HG03575 (cell line): Measurements from ENCODE around the gene FKBP14.

ENCODE experiments used
- ATAC-seq: cut with Tn5 transposase; IDR thresholded peaks from one replicate; pipeline ENCODE4 v1.9.1; 2021; ENCODE audit not compliant: unreplicated experiment, insufficient number of reproducible peaks, low FRiP score; ENCODE audit errors: extremely low read depth

Gene FKBP14

DNA sequence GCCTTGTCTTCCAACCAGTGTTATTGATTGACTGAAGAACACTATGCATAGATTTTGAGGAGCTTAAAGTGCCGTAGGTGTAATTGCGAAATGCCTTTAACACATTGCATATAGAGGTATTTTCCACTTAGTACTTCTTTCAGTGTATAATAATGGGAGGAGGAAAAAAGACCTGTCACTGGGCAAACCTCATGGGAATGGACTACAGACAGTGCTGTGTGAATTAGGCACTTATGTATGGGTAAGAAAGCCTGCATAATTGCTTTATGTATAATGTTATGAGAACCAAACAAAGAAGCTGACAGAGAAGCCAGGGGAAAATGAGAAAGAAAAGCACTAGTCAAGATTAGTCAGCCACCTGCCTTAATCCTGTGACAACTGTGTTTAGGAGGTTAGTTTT lies 24.5 kb downstream of the FKBP14 start:
- no peak for ATAC-seq

DNA sequence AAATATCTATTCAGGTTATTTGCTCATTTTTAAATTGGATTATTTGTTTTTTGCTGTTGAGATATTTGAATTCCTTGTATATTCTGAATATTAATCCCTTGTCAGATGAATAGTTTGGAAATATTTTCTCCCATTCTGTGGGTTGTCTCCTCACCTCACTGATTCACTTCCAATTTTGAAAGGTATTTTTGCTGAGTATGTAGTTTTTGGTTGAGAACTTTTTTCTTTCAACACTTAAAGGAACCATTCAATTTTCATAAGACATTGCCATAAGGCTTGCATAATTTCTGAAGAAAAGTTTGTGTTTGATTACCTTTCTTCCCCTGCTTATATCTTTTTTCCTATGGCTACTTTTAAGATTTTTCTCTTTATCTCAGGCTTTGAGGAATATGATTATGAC lies 28.0 kb downstream of the FKBP14 start:
- ATAC-seq, result no peak

DNA sequence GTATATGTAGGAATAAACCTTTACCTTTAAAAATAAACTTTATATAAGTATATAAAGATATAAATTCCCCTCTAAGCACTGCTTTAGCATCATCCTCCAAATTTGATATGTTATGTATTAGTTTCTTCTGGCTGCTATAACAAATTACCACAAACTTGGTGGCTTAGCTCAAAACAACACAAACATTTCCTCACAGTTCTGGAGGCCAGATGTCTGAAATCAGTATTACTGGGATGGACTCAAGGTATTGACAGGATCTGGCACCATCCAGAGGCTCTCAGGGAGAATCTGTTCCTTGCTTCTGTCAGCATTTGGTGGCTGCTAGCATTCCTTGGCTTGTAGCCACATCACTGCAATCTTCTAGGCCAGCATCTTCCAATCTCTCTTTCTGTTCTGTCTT lies 30.2 kb downstream of the FKBP14 start:
- no peak for ATAC-seq

DNA sequence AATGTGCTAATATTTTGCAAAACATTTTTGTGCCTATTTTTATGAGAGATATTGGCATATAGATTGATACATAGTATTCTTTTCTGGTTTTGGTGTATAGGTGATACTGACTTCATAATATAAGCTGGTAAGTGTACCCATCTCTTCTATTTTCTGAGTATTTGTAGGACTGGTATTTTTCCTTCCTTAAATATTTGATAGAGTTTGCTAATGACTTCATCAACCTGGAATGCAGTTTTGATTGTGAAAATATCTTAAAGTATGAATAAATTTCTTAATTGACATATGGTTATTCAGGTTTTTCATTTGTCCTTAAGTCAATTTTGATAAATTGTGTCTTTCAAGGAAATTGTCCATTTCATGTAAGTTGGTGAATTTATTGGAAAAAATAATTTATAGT lies 30.9 kb downstream of the FKBP14 start:
- no peak for ATAC-seq

DNA sequence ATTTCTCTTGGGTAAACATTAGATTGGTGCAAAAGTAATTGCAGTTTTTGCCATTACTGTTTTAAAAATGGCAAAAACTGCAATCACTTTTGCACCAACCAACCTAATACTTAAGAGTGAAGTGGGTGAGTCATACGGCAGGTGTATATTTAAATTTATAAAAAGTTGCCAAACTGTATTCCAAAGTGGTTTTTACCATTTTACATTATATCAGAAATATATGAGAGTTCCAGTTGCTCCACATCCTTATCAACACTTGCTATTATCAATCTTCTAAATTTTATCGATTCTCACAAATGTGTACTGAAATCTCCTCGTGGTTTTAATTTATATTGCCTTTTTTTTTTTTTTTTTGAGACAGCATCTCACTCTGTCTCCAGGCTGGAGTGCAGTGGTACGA lies 33.4 kb downstream of the FKBP14 start:
- ATAC-seq, result no peak

DNA sequence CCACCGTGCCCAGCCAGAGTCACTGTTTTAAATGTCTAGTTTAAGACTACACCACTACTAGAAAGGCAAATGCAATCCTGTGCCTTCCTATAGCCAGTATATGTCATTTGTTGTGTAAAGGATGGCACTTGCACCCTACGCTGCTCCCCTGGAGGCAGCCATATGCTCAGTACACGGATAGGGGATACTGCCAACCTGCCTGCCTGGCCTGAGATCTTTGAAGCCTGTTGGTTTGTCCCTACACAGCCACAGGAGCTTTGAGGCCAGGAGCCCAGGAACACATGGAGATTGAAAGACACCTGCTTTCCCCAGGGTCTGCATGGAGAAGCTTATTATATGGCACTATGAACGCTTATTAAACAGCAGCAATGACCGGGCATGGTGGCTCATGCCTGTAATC lies 34.6 kb downstream of the FKBP14 start:
- ATAC-seq, result no peak

DNA sequence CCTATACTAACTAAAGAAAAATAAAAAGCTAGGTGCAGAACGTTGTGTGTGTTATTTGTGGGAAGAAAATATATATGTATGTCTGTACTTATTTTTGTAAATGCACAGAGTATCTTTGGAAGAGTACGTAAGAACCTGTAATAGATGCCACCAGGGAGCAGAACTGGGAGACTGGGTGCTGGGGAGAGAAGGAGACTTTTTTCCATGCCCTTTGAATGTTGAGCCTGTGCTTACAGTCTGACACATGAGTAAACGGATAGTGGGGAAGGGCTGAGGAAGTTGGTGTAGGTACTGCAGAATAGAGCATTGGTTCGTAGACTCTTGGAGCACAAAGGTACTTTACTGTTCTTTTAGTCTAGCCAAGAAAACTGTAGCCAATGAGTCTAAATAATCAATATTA lies 35.6 kb downstream of the FKBP14 start:
- no peak for ATAC-seq

DNA sequence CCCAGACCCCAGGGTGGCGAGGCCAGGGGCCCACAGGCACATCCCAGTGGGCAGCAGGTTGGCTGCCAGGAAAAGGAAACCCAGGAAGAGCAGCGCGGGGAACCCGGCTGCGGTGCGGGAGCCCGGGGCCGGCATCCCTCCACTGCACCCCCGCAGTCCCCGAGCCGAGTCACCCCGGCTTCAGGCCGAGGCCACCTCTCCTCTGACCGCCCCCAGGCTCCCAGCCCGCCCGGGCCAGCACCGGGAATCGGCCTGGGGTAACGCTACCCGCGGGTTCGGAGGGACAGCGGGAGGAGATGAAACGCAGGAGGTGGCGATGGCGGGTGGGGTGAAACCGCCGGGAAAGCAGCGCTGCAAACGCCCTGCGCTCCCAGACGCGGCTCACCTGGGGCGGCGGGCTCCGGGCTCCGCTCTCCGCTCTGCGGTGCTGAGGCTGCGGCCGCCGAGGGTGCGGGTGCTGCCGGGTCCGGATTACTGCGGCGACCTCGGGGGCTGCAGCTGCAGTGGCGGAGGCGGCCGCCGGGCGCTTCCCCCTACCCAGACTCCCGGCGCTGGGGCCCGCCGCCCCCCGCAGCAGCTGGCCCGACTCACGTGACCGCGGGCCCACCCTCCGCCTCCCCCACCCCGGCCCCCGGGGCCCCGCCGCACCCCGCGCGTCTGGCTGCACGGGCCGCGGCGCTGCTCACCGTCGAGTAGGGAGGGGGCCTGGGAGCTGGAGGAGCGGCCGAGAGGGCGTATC lies 37.1 kb downstream of the FKBP14 start, which contains the start of gene SCRN1:
TSS of gene SCRN1 (minus strand) at position 545 of the 739 bp plus-strand sequence. CDS start 20,734 bp downstream, outside the sequence.
- ATAC-seq, result no peak

DNA sequence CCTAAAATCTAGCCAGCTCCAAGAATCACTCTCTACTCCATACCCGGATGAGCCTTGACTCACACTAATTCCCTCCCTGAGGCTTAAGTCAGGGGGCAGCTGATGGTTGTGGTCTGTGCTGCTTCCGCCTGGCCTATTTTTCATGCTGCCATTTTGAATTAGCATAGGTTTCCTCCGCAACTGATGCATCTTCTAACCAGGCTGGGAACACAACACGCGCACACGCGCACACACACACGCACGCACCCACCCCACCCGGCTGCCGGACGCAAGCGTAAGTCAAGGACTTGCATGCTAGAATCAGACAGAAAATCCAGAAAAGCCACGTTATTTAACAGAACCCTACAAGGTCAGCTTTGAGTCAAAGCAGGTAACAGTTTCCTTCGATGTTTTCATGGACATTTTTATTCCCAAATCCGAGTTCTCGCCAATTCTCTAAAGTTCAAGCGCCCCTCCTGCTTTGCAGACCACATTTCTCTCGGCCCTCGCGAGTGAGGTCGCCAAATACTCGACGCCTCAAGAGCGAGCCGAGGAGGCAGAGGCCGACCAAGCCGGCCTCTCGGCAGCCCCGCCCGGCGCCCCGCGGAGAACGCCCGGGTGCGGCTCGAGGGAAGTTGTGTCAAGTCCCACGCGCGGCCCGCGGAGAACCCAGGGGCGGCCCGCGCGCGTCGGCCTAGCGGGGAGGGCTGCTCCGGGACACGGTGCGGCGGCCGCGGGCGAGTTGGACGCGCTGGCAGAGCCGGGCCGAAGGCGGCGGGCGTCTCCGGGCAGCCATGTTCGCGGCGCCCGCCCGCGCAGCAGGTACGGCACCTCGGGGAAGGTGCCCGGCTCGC lies 37.9 kb downstream of the FKBP14 start:
- ATAC-seq, result no peak

DNA sequence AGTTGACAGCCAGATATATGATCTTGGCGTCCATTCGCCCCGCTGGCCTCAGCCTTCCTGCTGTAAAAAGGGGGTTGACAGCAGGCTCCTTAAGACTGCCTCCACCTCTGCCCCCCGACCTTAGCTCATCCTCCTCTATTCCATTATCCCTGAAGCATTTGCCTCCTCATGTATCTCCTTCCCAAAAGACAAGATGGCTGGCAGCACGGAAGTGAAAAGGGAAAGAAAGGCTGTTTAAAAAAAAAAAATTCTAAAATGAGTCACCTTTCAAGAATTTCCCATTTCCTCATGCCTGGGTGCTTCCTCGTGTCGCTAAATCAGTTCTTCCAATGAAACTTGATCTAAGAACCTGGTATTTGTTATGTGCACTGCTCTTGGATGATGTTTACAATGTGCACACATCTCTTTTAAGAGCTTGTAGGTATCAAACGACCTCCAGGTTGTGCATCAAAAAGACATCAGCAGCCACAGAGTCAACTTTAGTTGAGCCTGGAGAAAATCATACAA lies 38.6 kb downstream of the FKBP14 start:
- no peak for ATAC-seq

DNA sequence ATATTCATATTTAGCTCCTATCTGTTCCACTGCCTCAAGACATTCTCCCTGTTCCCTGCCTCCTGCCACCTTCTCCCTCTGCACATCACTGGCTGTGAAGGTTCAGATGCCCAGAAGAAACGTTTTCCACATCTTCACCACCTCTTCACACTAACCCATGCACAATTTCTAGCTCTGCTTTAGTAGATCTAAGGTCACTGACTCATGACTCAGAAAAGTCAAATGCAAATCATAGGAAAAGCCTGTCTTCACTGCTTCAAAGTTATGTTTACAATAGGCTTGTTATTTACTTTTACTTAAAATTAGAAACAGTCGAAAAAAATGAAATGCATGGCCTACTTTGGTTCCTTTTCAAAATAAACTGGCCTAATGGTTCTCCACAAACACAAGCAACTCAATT lies 39.4 kb downstream of the FKBP14 start:
- ATAC-seq, result no peak

DNA sequence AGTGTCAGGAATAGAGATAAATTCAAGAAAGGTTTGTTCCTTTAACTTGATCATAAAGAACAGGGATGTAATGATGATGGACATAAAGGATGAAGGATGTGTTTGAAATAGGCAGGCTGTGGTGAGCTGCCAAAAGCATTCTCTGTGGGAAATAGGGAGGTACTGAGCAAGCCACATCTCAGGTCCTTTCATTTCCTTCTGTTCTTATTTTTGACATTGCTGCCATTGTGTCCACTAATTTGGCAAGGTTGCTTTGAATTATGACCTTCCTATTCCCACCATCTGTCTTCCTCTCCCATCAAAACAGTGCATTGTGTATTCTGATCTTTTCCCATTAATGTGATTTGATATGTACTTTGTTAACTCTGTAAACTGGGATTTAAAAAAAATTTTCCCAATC lies 46.4 kb downstream of the FKBP14 start:
- ATAC-seq, result no peak

DNA sequence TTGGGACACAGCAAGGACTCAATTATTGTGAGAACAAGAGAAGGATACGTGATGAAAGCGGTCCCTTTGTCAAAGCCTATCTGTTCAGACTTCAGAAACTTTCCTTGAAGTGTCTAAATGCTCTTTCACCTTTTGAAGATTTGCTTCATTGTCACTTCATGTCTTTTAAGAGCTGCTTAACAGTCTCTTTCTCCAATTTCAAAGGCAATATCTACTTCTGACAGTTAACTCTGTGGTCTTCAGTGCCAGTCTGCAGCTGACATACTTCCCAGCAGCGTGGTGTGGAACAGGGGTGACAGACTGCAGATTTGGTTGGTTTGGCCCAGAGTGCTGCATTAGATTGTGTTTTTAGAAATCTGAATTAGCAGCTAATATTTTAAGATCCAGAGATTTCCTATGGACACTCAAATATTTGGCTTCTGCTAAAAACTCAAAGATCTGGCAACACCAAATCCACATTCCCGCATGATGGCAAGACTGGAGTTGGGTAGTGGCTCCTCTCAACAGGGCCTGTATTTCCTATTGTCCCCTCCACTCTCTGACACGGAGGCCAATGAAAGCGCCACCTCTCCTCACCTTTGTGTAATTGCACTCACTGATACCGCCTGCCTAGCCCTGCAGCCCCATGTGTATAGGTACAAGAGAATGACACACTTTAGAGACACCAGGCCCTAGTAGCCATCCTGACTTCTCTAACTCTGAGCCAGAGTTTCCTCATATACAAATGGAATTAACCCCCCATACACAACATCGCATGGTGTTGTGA lies 48.4 kb downstream of the FKBP14 start:
- no peak for ATAC-seq

DNA sequence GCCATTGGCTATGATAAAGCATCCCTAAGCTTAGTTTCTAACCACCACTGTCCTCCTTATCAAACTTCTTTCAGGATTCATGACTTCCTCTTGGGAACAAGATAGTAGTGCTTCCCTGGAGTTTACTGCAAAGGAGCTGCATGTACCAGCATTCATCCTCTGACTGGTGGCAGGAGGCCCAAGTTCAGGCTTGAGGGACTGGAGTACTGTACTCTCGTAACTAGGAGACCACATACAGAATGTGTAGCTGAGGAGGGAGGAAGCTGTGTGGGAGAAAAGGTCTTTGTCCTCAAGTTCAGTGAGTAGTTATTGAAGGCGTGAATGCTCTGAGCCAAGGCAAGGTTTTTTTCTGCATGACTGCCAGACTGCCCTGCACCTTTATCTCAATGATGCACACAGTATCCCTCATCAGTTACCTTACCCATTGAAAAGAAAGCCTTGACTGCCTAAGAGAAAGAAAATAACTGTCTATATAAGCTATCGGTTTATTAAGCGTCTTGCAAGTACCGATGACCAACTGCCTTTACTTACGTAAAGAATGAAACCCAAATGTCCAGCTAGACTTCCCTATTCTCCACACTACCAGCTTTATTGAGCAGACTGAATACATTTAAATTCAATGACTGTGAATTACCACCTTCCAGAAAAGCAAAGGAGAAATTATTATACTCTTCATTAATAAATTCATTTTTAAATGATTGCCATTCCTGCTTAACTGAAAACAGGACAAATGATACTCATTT lies 49.7 kb downstream of the FKBP14 start:
- no peak for ATAC-seq

DNA sequence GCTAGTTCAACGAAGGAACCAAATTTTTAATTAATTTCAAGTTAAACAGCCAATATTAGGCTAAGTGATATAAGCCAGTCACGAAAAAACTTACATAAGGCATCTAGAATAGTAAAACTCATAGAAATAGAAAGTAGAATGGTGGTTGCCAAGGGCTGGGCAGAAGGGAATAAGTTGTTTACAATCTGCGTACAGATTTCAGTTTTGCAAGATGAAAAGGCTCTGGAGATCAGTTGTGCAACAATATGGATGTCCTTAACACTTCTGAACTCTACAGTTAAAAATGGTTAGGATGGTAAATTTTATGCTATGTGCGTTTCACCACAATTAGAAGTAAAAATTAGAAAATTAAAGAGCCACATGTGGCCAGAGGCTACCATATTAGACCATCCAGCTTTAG lies 50.2 kb downstream of the FKBP14 start:
- no peak for ATAC-seq

DNA sequence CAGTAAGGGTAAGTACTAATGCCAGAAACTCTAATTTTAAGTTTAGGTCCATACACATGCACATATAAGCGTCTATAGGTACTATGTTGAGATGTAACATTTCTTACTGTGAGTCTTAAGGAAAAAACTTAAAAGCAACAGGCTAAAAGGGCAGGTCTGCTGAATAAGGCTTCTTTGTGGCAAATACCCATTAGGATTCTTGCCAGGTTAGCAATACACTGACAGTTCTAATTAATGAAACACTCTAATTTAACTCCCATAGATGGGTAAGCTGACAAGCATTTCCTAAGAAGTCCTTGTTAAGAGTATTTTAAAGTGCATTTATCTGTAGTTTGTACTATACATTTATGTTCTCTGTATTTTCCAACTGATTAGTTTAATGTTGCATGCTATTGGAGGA lies 50.9 kb downstream of the FKBP14 start:
- ATAC-seq, result no peak

DNA sequence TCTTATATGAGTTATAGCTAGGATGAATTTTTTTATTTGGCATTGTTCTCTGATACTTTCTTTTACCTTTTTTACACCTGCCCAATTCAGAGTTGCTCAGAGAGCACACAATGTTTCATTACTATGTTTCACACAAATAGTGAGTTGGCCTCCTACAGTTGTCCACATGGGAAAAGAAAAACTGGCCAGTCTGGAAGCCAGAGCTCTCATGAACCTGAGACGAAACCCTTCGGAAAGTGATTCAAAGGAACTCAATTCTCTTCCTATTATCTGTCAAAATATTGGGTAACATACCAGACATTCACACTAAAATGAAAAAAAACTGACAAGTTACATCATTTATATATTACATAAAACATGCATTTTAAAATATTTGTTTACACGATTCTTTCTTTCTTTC lies 52.2 kb downstream of the FKBP14 start:
- no peak for ATAC-seq

DNA sequence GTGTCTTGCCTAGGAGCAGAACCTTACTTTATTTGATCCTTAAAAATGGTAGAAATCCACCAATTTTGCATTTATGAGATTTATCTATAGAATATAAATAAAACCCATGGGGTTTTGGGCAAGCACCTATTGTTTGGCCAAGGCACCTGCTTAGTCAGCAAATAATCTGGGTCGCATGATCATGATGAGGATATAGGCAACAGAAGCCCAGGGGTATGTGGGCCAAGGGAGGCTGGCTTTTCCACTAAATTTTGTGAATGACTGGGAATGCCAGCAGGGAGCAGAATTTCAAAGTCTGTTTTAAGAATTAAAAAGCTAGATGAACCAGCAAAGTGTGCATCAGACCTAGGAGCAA lies 54.2 kb downstream of the FKBP14 start:
- ATAC-seq, result no peak
